ENCODE results near the gene RPS21. TPM values are rescaled to one million over a fixed set of nuclear protein-coding genes. Genes with fewer than 3 reads are reported as not detected.

The RPS21 gene
- total and polyA plus RNA-seq, 10 of the 15 experiments (the other 5 are each of a cell fraction or from before 2014, with no cell fraction given): 1,474 to 4,987 (median 2,439) TPM

DNA sequence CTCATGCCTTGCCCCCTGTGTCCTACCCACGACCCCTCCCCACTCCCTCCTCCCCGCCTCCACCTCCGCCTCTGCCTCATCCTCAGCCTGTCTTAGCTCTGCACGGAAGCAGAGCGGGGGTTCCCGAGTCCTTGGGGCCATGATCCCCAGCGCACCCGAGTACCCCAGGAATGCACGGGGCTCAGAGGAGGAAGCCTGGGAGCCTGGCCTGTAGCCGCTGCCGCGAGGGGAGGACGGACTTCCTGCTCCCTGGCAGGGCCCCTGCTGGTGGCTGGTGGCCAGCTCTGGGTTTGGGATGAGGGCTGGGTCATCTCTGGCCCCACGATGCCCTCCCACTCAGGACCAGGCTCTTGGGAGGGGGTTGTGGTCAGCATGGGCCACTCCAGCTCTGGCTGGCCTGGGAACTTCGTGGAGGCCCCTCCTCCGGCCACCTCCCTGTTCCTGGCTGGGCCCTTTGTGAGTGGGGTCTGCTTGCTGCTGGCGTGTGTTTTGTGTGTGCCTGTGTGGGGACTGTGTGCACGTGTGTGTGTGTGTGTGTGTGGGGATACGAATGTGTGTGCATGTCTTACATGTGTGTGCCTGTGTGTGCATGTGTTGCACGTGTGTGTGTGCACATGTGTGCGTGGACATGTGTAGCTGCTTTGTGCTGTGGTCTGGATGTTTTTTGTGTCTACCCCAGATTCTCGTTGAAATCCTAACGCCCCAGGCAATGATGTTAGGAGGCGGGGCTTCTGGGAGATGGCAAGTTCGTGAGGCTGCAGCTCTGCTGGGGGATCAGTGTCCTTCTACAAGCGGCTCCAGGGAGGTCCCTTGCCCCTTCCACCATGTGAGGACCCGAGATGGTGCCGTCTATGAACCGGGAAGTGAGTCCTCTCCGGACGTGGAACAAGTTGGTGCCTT is 41.7 kb downstream of the RPS21 start:
- no peaks in the 10 kb centered on the region for H3K9me3 ChIP-seq (replicated peaks; ENCODE audit: control insufficient read depth, insufficient read depth, low read length)
- TF ChIP-seq BHLHE40 (IDR thresholded peaks at IDR 0.05; ENCODE audit: borderline replicate concordance in 1 of 2, low read depth in 2 of 2, low read length in 1 of 2): no peak
- TF ChIP-seq ZSCAN29 (IDR thresholded peaks at IDR 0.05): no peak
- TF ChIP-seq SPI1 (IDR thresholded peaks at IDR 0.05; ENCODE audit: borderline replicate concordance, insufficient read depth, low read depth, low read length): no peak
- TF ChIP-seq, protein P1, sequence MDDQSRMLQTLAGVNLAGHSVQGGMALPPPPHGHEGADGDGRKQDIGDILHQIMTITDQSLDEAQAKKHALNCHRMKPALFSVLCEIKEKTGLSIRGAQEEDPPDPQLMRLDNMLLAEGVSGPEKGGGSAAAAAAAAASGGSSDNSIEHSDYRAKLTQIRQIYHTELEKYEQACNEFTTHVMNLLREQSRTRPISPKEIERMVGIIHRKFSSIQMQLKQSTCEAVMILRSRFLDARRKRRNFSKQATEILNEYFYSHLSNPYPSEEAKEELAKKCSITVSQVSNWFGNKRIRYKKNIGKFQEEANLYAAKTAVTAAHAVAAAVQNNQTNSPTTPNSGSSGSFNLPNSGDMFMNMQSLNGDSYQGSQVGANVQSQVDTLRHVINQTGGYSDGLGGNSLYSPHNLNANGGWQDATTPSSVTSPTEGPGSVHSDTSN (IDR thresholded peaks at IDR 0.05; ENCODE audit: insufficient replicate concordance, low read depth, low read length): no peak
- no peak for TF ChIP-seq RB1 (IDR thresholded peaks at IDR 0.05; ENCODE audit: borderline replicate concordance)
- no peak for TF ChIP-seq EZH2 (IDR thresholded peaks at IDR 0.05; ENCODE audit: borderline replicate concordance, control insufficient read depth, low read depth, low read length)
- no peak for TF ChIP-seq MYC (IDR thresholded peaks at IDR 0.05; ENCODE audit: insufficient read depth, insufficient read length, insufficient replicate concordance, low read length, severe bottlenecking)
- TF ChIP-seq CREM (IDR thresholded peaks at IDR 0.05; ENCODE audit: low read depth): no peak
- no peak for TF ChIP-seq POLR2AphosphoS2 (IDR thresholded peaks at IDR 0.05; ENCODE audit: low read depth, low read length)
- TF ChIP-seq FOXK2 (IDR thresholded peaks at IDR 0.05): no peak
- TF ChIP-seq BACH1 (IDR thresholded peaks at IDR 0.05; ENCODE audit: borderline replicate concordance): no peak
- TF ChIP-seq CEBPZ (IDR thresholded peaks at IDR 0.05; ENCODE audit: low read depth, low read length): no peak
- H3K4me1 ChIP-seq (ENCODE audit: control insufficient read depth, insufficient read depth, low read length): no peaks in the 10 kb centered on the region
- no peak overlapping the region for H3K27ac ChIP-seq (ENCODE audit: control insufficient read depth, insufficient read depth)
- H3K27me3 ChIP-seq (replicated peaks in 1 of 2; ENCODE audit: control insufficient read depth in 2 of 2, insufficient read depth in 2 of 2, low read length in 1 of 2): peaks cover 0 to 1% of the 10 kb centered on the region in 2 experiments; a peak in 1 of 4 replicates
- no peak overlapping the region for H3K9ac ChIP-seq (ENCODE audit: control insufficient read depth, insufficient read depth, low read length)
- CTCF ChIA-PET: interaction anchor here (0.5 kb wide), 1 partner anchor 544 kb away, joined by 4 read pairs; no protein-coding TSS in a partner anchor
- ATAC-seq (no peak), FAIRE-seq (no peak), DNase-seq (ENCODE audit: low read depth, low spot score) (no peak)
- 27% methylated on average over 23 of the region's 31 CpGs for WGBS (ENCODE audit: insufficient coverage, insufficient replicate concordance, low lambda C conversion rate, missing lambda C conversion rate)
- H3K4me2 ChIP-seq (ENCODE audit: control insufficient read depth, insufficient read depth): no peak overlapping the region
- SMC1A ChIA-PET (ENCODE audit: uncharacterized antibody, unreplicated experiment): no interaction called here
- POLR2A ChIA-PET: interaction anchor here (0.6 kb wide), 1 partner anchor 21 kb away, joined by 3 read pairs; no protein-coding TSS in a partner anchor
- no peaks in the 10 kb centered on the region for H4K20me1 ChIP-seq (ENCODE audit: control insufficient read depth, insufficient read depth)
- intact Hi-C loops (cut with micrococcal nuclease; ENCODE audit: unreplicated experiment) (no loop called here), in situ Hi-C loops (cut with MboI) (no loop called here)
- RAD21 ChIA-PET (ENCODE audit: unreplicated experiment): no interaction called here
- H3K4me3 ChIP-seq: no peak overlapping the region
- no peaks in the 10 kb centered on the region for H3K79me2 ChIP-seq (ENCODE audit: control insufficient read depth, insufficient read depth, low read length)
- H3K36me3 ChIP-seq (ENCODE audit: control insufficient read depth in 2 of 2, insufficient read depth in 2 of 2, low read length in 1 of 2): no peaks in the 10 kb centered on the region
- no TSS peak for BruUV-seq (replicated peaks)
- no peak overlapping the region for H2AFZ ChIP-seq (ENCODE audit: control insufficient read depth, low read depth, low read length)
